Activated naive CD4-positive, alpha-beta T cell treated with anti-CD3 and anti-CD28 coated beads, Interleukin-2, amount 50 U/mL, for 72 hours (primary cell): Measurements from ENCODE around the gene A4GALT. TPM values are rescaled to one million over a fixed set of nuclear protein-coding genes. Genes with fewer than 3 reads are reported as not detected.
A peak's percentile ranks its signal among the peaks of the same experiment; 100 is the strongest.
"Not testable (repeated sequence)": the region's sequence is repeated elsewhere in the genome, so short reads cannot be mapped to it uniquely, and the experiment has no call there.

Experiments
- ATAC-seq, 2 donors: fragments of 150-1000 bp; cut with Tn5 transposase; 2 replicates each; pipeline ENCODE4 v1.10.0; 2021; ENCODE audit warnings: mild to moderate bottlenecking in 2 of 2, moderate library complexity in 2 of 2
- DNase-seq, 2 donors: peaks; one replicate each; pipeline ENCODE4 v3.0.0; 2021 to 2022; ENCODE audit warnings: low spot score in 2 of 2
- H3K27ac Mint-ChIP-seq, 2 donors: one replicate each; pipeline ENCODE4 v1.8.0; 2022; ENCODE audit warnings: mild to moderate bottlenecking in 2 of 2, mixed read lengths in 2 of 2
- H3K36me3 Mint-ChIP-seq, 2 donors: one replicate each; pipeline ENCODE4 v1.8.0; 2022; ENCODE audit warnings: mixed read lengths in 2 of 2
- H3K9me3 Mint-ChIP-seq, 2 donors: one replicate each; pipeline ENCODE4 v1.8.0; 2022; ENCODE audit warnings: mixed read lengths in 2 of 2
- total RNA-seq, 2 donors: library from RNA; stranded (reverse); gene quantifications; one replicate each; pipeline ENCODE4 v1.2.3, GENCODE V29; 2022

A4GALT gene
- total RNA-seq, result under 1 TPM in 1 of 2 donors, not detected in 1; 0.16 TPM

- Mint-ChIP-seq H3K9me3 (no peaks in the 10 kb centered on the region), H3K27ac (no peak within 1 kb of the TSS), H3K36me3 (peaks cover 7 to 17% of the 10 kb centered on the region in 2 donors)
- DNase-seq (peak in 1 of 2 donors; percentile 25), ATAC-seq (peak; percentile 22 to 52)
Observed at GRCh38 chr22:42720263-42721044, at the start of gene A4GALT. TSS of gene A4GALT (minus strand) at chr22:42720870. CDS start at chr22:42693951, 26,919 bp downstream.

DNA sequence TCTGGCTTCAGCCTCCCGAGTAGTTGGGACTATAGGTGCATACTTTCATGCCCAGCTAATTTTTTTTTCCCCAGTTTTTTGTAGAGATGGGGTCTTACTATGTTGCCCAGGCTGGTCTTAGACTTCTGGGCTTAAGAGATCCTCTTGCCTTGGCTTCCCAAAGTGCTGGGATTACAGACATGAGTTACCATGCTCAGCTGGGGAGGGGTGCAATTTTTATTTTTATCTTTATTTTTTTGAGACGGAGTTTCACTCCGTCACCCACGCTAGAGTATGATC lies 49.7 kb upstream of the A4GALT start:
- Mint-ChIP-seq H3K9me3 (no peaks in the 10 kb centered on the region), H3K27ac (no peak overlapping the region), H3K36me3 (no peaks in the 10 kb centered on the region)
- ATAC-seq (no peak), DNase-seq (no peak)

GRCh38 chr22:42769574-42770447 lies 49.1 kb upstream of the A4GALT start:
- Mint-ChIP-seq H3K9me3 (no peaks in the 10 kb centered on the region), H3K27ac (no peak overlapping the region), H3K36me3 (no peaks in the 10 kb centered on the region)
- ATAC-seq (no peak), DNase-seq (no peak)

GRCh38 chr22:42769238-42769573 lies 48.5 kb upstream of the A4GALT start:
- no peak for ATAC-seq

DNA sequence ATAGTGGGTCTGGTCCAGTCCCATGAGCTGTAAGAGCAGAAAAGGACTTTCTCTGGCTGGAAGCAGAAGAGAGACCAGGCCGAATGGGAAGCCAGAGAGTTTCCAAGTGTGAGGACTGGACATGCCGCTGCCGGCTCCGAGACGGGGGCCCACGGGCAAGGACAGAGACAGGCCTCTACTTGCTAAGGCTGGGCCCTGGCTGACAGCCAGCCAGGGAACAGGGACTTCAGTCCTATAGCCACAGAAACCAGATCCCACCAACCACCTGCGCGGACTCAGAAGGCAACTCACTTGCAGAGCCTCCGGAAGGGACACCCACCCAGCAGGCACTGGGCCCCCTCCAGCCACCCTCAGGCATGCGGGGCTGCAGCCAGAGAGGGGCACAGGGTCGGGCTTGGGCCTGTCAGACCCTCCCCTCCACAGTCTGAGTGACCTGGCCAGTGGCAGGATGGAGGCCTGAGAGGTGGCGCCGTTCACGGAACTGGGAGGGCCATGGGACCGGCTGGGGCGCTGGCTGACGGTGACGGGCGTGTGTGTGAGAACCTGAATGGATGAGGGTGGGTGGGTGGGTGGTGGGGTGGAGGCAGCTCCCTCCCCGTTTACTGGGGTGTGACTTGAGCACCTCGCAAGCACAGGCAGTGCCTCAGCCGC lies 47.8 kb upstream of the A4GALT start:
- Mint-ChIP-seq H3K9me3 (no peaks in the 10 kb centered on the region), H3K27ac (no peak overlapping the region), H3K36me3 (no peaks in the 10 kb centered on the region)
- ATAC-seq (no peak), DNase-seq (no peak)

More at GRCh38 chr22:42769238-42769573, 48.5 kb upstream of the A4GALT start:
- Mint-ChIP-seq H3K36me3 (no peaks in the 10 kb centered on the region), H3K27ac (no peak overlapping the region), H3K9me3 (no peaks in the 10 kb centered on the region)
- no peak for DNase-seq

GRCh38 chr22:42766860-42767259 lies 46.2 kb upstream of the A4GALT start:
- Mint-ChIP-seq H3K27ac (no peak overlapping the region), H3K9me3 (no peaks in the 10 kb centered on the region), H3K36me3 (no peaks in the 10 kb centered on the region)
- ATAC-seq (no peak), DNase-seq (no peak)

DNA sequence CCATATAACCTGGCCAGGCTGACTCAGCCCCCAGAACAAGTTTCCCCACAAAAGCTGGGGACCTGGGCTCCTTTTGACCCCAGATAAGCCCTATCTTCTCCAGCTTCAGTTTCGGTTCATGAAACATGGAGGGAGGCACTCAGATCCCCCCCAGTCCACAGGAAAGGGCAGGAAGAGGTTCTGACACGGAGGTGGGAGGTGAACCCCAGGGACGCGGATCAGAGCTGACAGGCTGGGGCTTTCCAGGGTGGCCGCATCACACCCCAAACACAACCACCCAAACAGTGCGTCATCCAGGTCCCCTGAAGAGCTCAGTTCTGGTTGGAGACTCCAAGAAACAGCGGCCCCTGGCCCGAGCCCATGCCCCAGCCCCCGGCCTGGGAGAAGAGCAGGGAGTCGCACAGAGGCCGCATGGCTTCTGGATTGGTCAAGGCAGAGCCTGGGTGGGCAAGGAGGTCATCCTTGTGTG lies 44.3 kb upstream of the A4GALT start:
- ATAC-seq, result no peak
- Mint-ChIP-seq H3K27ac (no peak overlapping the region), H3K9me3 (no peaks in the 10 kb centered on the region), H3K36me3 (no peaks in the 10 kb centered on the region)
- DNase-seq, result no peak

GRCh38 chr22:42763965-42764480 lies 43.4 kb upstream of the A4GALT start:
- no peak overlapping the region for H3K27ac Mint-ChIP-seq
- H3K9me3 Mint-ChIP-seq, result no peaks in the 10 kb centered on the region
- ATAC-seq, result no peak
- no peaks in the 10 kb centered on the region for H3K36me3 Mint-ChIP-seq
- no peak for DNase-seq

DNA sequence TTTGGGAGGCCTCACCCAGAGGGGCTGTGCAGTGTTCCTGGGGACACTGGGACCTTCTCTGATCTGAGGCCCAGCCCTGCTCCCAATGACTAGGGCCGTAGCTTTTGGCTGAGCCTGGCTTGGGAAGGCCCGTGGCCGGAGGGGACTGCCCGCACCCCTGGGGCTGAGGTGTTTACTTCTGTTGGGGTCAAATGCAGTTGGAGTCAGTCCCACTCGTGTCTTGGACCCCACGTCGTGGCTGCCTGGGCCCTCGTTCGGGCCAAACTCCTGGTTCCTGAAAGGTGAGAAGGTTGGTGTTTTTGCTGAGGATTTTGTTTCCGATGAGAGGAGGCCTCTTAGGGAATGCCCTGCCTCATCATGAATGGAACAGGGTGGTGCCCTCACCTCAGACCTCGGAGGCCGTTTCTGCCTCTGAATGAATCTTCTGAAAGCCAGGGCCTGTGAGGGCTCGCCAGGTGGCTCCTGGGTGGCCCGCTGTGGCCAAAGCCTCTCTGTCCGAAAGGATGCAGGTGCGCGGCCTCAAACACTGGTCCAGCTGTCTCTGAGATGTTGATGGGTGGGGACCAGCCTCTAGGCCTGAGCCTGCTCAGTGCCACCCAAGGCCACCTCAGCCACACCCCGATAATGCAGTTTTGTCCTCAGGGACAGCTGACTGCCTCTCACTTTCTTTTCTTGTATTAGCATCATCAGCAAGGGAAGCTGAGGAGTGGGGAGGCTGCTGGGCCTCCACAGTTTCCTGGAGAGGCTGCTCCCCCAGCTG lies 40.3 kb upstream of the A4GALT start:
- Mint-ChIP-seq H3K27ac (no peak overlapping the region), H3K36me3 (no peaks in the 10 kb centered on the region), H3K9me3 (no peaks in the 10 kb centered on the region)
- DNase-seq (no peak), ATAC-seq (no peak)

DNA sequence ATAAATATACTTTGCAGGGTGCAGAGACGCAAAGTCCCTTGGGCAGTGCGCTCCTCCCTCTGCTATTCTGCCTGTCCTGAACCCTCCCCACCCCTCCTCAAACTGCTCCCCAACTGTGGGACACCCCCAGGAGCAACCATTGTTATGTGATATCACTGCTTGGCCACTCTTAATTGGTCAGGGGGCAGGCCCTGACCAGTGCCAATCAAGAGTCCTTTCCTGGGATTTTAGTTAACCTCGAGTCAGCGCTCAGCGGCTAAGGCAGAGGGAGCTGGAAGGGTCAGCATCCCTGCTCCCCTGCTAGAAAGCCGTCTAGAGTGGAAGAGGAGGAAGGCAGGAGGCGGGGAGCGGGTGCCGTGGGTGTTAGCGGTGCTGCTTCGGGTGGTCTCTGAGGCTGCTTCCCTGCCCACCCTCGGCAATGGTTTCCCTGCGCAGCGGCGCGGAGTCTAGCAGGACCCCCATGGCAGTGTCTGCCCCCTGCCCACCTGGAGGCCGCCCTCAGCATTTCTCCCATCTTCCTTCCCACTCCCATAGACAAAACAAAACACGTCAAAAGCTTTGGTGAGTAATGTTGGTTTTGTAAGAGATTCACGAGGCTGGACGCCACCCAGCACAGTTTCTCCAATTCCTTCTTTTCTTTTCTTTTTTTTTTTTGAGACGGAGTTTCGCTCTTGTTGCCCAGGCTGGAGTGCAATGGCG lies 38.4 kb upstream of the A4GALT start:
- H3K27ac Mint-ChIP-seq, result no peak overlapping the region
- ATAC-seq (no peak), DNase-seq (no peak)
- H3K36me3 Mint-ChIP-seq, result no peaks in the 10 kb centered on the region
- H3K9me3 Mint-ChIP-seq, result no peaks in the 10 kb centered on the region

GRCh38 chr22:42755553-42755952 lies 34.9 kb upstream of the A4GALT start:
- not testable (repeated sequence) for DNase-seq, H3K36me3 Mint-ChIP-seq, ATAC-seq, H3K9me3 Mint-ChIP-seq, H3K27ac Mint-ChIP-seq

DNA sequence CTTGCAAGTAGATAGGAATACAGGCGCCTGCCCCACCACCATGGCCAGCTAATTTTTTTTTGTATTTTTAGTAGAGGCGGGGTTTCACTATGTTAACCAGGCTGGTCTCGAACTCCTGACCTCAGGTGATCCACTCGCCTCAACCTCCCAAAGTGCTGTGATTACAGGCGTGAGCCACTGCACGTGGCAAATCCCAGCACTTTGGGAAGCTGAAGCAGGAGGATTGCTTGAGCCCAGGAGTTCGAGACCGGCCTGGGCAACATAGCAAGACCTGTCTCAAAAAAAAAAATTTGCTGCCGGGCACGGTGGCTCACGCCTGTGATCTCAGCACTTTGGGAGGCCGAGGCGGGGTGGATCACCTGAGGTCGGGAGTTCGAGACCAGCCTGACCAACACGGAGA lies 34.5 kb upstream of the A4GALT start:
- not testable (repeated sequence) for DNase-seq, H3K9me3 Mint-ChIP-seq, H3K27ac Mint-ChIP-seq, H3K36me3 Mint-ChIP-seq, ATAC-seq

DNA sequence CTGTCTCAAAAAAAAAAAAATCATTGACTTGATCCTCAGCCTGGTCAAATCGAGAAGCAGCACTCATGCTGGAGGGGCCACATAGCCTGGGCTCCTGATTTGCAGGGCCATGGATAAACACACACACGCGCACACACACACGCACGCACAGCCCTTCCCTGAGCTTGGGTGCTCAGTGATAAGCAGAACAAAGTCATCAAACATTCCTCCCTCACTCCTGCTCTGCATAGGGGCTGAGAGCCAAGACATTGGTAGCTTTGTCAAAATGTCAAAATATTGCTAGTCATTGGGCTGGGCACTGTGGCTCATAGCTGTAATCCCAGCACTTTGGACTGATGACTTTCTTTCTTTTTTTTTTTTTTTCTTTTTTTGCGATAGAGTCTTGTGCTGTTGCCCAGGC lies 34.0 kb upstream of the A4GALT start:
- no peaks in the 10 kb centered on the region for H3K36me3 Mint-ChIP-seq
- no peak for ATAC-seq
- DNase-seq, result no peak
- H3K9me3 Mint-ChIP-seq, result no peaks in the 10 kb centered on the region
- no peak overlapping the region for H3K27ac Mint-ChIP-seq

- Mint-ChIP-seq H3K36me3 (no peaks in the 10 kb centered on the region), H3K9me3 (no peaks in the 10 kb centered on the region), H3K27ac (no peak overlapping the region)
- ATAC-seq (no peak), DNase-seq (no peak)
Observed at GRCh38 chr22:42752912-42753311, 32.2 kb upstream of the A4GALT start.

DNA sequence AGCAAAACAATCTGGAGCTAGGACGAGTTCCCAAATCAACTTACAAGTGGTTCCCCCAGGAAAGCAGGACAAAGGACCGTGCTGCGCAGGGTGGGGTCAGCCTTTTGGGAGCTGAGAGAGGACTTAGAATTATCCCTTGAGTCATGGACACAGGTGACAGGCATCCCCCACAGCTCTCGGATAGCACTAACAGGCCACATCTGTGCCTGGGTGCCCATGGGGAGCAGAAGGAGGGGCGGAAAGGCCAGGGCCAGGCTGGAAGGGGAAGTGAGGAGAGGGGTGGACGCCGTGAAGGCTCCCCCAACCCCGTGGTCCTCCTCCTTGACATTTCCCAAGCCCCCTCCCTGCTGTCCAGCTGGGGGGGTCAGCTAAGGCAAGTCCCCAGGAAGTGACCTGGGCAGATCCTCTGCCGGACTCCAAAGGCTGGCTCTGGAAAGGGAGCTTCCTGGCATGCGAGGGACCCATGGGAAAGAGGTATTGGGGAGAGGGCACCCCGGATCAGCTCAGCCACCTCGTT lies 31.6 kb upstream of the A4GALT start:
- H3K9me3 Mint-ChIP-seq, result no peaks in the 10 kb centered on the region
- H3K27ac Mint-ChIP-seq, result no peak overlapping the region
- H3K36me3 Mint-ChIP-seq, result no peaks in the 10 kb centered on the region
- ATAC-seq (no peak), DNase-seq (no peak)

- not testable (repeated sequence) for H3K27ac Mint-ChIP-seq, DNase-seq, H3K9me3 Mint-ChIP-seq, ATAC-seq, H3K36me3 Mint-ChIP-seq
Observed at GRCh38 chr22:42750421-42750820, 29.8 kb upstream of the A4GALT start.
